ENCODE results near the gene FRMD4A.

DNA sequence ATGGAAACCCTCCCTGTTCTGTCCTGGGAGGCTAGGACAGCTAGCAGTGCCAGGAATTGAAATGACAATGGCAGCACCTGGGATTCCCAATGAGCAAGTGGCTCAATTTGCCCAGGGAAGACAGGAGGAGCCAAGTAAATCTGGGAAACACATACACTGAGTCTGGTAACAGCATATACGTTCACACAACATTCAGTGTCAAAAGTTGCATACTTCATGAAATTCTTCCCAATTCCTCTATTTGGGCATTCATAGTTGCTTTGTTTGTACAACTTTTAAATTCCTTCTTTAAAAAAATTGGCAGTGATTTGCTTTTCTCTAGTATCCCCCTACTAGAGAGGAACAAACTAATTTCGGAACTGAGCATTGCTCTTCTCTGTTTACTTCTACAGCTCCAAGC is 2.9 kb upstream of the FRMD4A start:
- TF ChIP-seq, protein P1, sequence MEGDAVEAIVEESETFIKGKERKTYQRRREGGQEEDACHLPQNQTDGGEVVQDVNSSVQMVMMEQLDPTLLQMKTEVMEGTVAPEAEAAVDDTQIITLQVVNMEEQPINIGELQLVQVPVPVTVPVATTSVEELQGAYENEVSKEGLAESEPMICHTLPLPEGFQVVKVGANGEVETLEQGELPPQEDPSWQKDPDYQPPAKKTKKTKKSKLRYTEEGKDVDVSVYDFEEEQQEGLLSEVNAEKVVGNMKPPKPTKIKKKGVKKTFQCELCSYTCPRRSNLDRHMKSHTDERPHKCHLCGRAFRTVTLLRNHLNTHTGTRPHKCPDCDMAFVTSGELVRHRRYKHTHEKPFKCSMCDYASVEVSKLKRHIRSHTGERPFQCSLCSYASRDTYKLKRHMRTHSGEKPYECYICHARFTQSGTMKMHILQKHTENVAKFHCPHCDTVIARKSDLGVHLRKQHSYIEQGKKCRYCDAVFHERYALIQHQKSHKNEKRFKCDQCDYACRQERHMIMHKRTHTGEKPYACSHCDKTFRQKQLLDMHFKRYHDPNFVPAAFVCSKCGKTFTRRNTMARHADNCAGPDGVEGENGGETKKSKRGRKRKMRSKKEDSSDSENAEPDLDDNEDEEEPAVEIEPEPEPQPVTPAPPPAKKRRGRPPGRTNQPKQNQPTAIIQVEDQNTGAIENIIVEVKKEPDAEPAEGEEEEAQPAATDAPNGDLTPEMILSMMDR (IDR thresholded peaks at IDR 0.05; ENCODE audit: insufficient read depth, low read length, poor library complexity, severe bottlenecking), result no peak
- no peak for TF ChIP-seq EZH2phosphoT487 (conservative IDR thresholded peaks at IDR 0.05; ENCODE audit: low read length)

Data from SU-DHL-6 (cell line).